ENCODE results near the gene CLEC19A. TPM values are rescaled to one million over a fixed set of nuclear protein-coding genes. Genes with fewer than 3 reads are reported as not detected.

CLEC19A gene
- total RNA-seq, 1 donor from 2014 or later = not detected

- Mint-ChIP-seq H3K27ac (ENCODE audit: unreplicated experiment) (no peak overlapping the region), H3K4me3 (ENCODE audit: unreplicated experiment) (no peak overlapping the region), H3K27me3 (ENCODE audit: unreplicated experiment) (no peaks in the 10 kb centered on the region), H3K36me3 (ENCODE audit: low read depth, unreplicated experiment) (no peaks in the 10 kb centered on the region), H3K4me1 (ENCODE audit: unreplicated experiment) (no peaks in the 10 kb centered on the region), H3K9me3 (ENCODE audit: unreplicated experiment) (no peaks in the 10 kb centered on the region)
- DNase-seq (ENCODE audit: low spot score) = no peak
- TF ChIP-seq CTCF (IDR thresholded peaks at IDR 0.05; ENCODE audit: unreplicated experiment) = no peak
These were observed 70.8 kb downstream of the CLEC19A start for GRCh38 chr16:19356024-19356952.

- Mint-ChIP-seq H3K36me3 (ENCODE audit: low read depth, unreplicated experiment) (no peaks in the 10 kb centered on the region), H3K27ac (ENCODE audit: unreplicated experiment) (no peak overlapping the region), H3K4me3 (ENCODE audit: unreplicated experiment) (no peak overlapping the region), H3K9me3 (ENCODE audit: unreplicated experiment) (no peaks in the 10 kb centered on the region), H3K27me3 (ENCODE audit: unreplicated experiment) (no peaks in the 10 kb centered on the region), H3K4me1 (ENCODE audit: unreplicated experiment) (no peaks in the 10 kb centered on the region)
- no peak for DNase-seq (ENCODE audit: low spot score)
- no peak for TF ChIP-seq CTCF (IDR thresholded peaks at IDR 0.05; ENCODE audit: unreplicated experiment)
These were observed 74.0 kb downstream of the CLEC19A start for GRCh38 chr16:19359556-19359955.

Other genes starting within 250 kb of the CLEC19A start
- 15.3 TPM for gene COQ7, start 218.1 kb upstream of the CLEC19A start, total RNA-seq (ENCODE audit: unreplicated experiment)
- 65.1 TPM for gene ITPRIPL2, start 171.8 kb upstream of the CLEC19A start, total RNA-seq (ENCODE audit: unreplicated experiment)
- gene SYT17, start 117.5 kb upstream of the CLEC19A start, total RNA-seq (ENCODE audit: unreplicated experiment) = 16.4 TPM
- 0.69 TPM for gene TMC5, start 132.2 kb downstream of the CLEC19A start, total RNA-seq (ENCODE audit: unreplicated experiment)
- 50.0 TPM for gene GDE1, start 236.4 kb downstream of the CLEC19A start, total RNA-seq (ENCODE audit: unreplicated experiment)
- gene CCP110, start 238.2 kb downstream of the CLEC19A start, total RNA-seq (ENCODE audit: unreplicated experiment) = 6.8 TPM